GM21515 (cell line): ENCODE data around the gene GPBP1.

Source experiments
- ATAC-seq: cut with Tn5 transposase; IDR thresholded peaks from one replicate; pipeline ENCODE4 v1.9.1; 2021; ENCODE audit not compliant: unreplicated experiment

GPBP1 gene

GRCh38 chr5:57209316-57210040, 35.6 kb downstream of the GPBP1 start:
- no peak for ATAC-seq

- no peak for ATAC-seq
These were observed 36.8 kb downstream of the GPBP1 start for GRCh38 chr5:57210633-57211032.

GRCh38 chr5:57211039-57211438, 37.2 kb downstream of the GPBP1 start:
- no peak for ATAC-seq

GRCh38 chr5:57215629-57216195, 41.9 kb downstream of the GPBP1 start:
- no peak for ATAC-seq

GRCh38 chr5:57216714-57217113, 42.9 kb downstream of the GPBP1 start:
- ATAC-seq, result no peak

GRCh38 chr5:57219386-57219785, 45.5 kb downstream of the GPBP1 start:
- ATAC-seq, result no peak

GRCh38 chr5:57221049-57221568, 47.2 kb downstream of the GPBP1 start:
- peak; percentile 50 for ATAC-seq

GRCh38 chr5:57225553-57225952, 51.7 kb downstream of the GPBP1 start:
- no peak for ATAC-seq

- ATAC-seq, result no peak
These were observed 55.5 kb downstream of the GPBP1 start for GRCh38 chr5:57229313-57229712.

- no peak for ATAC-seq
These were observed 57.7 kb downstream of the GPBP1 start for GRCh38 chr5:57231607-57232006.

GRCh38 chr5:57232293-57233033, 58.6 kb downstream of the GPBP1 start:
- ATAC-seq, result no peak

- no peak for ATAC-seq
These were observed 69.7 kb downstream of the GPBP1 start for GRCh38 chr5:57243286-57244137.

- no peak for ATAC-seq
These were observed 70.5 kb downstream of the GPBP1 start for GRCh38 chr5:57244331-57244730.

GRCh38 chr5:57246426-57246825, 72.6 kb downstream of the GPBP1 start:
- no peak for ATAC-seq

- ATAC-seq, result no peak
These were observed 73.9 kb downstream of the GPBP1 start for GRCh38 chr5:57247765-57248164.

GRCh38 chr5:57249265-57249874, 75.5 kb downstream of the GPBP1 start:
- ATAC-seq, result no peak

GRCh38 chr5:57258052-57258451, 84.2 kb downstream of the GPBP1 start:
- ATAC-seq, result no peak

- ATAC-seq, result no peak
These were observed 85.1 kb downstream of the GPBP1 start for GRCh38 chr5:57258943-57259342.

GRCh38 chr5:57259704-57260103, 85.8 kb downstream of the GPBP1 start:
- no peak for ATAC-seq

- ATAC-seq, result no peak
These were observed 88.7 kb downstream of the GPBP1 start for GRCh38 chr5:57262541-57262940.

GRCh38 chr5:57267805-57268204, 93.9 kb downstream of the GPBP1 start:
- no peak for ATAC-seq
